NCI-H345 treated with DMSO at 0.1 percent for 48 hours (cell line): Measurements from ENCODE around the gene GPR82.
"Not testable (repeated sequence)": the region's sequence is repeated elsewhere in the genome, so short reads cannot be mapped to it uniquely, and the experiment has no call there.

Experiments used
- DNase-seq: peaks from one replicate; lab custom pipeline; 2025; ENCODE audit not compliant: unreplicated experiment; lab: John Stamatoyannopoulos, UW

Gene GPR82, protein sequence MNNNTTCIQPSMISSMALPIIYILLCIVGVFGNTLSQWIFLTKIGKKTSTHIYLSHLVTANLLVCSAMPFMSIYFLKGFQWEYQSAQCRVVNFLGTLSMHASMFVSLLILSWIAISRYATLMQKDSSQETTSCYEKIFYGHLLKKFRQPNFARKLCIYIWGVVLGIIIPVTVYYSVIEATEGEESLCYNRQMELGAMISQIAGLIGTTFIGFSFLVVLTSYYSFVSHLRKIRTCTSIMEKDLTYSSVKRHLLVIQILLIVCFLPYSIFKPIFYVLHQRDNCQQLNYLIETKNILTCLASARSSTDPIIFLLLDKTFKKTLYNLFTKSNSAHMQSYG

DNA sequence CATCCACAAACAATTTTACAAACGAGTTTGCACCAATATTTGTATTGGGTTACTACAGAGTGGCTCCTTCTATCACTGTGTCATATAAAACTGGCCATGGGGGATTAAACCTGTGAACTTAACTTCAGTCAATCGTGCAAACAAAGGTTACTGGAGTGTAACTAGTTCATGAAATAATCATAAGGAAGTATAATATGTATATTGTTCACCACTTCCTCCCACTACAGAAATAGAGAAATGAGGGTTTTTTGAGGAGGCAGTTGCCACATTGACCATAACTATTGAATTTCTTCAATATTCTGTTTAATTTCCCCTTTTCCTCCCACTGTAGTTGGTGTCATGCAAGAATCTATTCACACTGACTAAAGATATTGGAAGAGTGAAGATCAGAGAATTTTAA is at the start of gene GPR82:
TSS of gene GPR82 (plus strand) at position 356 of the 400 bp plus-strand sequence. CDS start 2,846 bp downstream, outside the sequence.
- no peak for DNase-seq

DNA sequence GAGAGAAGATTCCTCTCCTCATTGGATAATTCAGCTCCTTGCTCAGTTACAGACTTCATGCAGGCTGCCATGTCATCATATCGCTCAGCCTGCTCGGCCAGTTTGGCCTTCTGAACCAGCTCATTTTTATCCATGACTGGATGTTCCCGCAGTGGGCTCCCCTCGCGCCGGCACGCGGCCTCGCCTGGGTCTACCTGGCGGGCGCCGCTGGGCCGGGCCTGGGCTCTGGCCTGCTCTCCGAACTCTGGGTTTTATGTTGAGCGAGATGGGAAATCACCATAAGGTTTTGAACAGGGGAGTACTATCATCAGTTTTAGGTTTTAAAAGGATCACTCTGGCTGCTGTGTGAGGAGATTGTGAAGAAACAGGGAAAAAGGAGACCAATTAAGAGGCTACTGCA is 47.6 kb upstream of the GPR82 start:
- DNase-seq = not testable (repeated sequence)

DNA sequence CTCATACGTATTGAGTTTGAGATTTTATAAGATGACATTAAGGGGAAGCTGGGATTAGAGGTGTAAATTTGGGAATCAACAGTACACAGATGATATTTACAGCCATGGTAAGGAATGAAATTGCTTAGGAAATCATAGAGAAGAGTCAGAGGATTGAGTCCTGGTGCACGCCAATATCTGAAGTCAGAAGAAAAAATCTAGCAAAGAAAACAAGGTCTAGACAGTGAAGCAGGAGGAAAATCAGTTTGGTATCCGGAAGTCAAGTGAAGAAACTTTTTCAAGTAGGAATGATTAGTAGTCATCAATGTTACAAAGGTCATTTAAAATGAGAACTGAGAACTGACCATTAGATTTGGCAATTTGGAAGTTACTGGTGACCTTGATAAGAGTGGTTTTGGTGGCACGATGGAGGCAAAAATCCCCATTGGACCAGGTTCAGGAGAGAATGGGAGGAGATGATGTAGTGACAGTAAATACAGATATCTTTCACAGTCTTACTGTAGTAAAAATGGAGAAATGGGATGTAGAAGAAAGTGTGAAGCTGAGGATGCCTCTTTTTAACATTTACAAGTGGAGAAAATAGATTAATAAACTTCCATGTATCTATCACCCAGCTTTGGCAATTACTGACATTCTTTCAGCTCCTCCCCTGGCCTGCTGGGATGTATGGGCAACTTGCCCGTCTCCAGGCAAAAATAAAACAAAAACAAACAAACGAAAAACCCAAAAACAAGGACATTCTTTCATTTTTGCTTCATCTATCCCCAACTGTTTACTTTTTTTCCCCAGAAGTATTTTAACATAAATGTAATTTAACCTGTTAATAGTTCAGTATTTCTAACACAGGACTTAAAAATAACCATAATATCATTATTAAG is 46.6 kb upstream of the GPR82 start:
- no peak for DNase-seq

DNA sequence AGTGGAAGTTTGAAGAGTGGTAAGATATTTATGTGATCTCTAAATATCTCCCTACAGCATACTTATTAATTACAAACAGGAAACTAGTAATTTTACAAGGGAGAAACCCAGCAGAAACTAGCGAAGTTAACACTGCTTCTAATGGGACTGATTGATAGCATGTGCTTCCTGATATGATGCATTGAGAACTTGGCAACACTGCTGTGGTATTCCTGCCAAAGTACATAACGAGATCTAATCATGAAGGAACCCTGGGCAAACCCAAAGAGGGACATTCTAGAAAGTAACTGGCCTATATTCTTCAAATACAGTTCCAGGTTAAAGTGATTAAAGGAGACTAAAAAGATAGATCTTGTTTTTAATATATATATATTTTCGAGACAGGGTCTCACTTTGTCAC is 39.8 kb upstream of the GPR82 start:
- DNase-seq = no peak

DNA sequence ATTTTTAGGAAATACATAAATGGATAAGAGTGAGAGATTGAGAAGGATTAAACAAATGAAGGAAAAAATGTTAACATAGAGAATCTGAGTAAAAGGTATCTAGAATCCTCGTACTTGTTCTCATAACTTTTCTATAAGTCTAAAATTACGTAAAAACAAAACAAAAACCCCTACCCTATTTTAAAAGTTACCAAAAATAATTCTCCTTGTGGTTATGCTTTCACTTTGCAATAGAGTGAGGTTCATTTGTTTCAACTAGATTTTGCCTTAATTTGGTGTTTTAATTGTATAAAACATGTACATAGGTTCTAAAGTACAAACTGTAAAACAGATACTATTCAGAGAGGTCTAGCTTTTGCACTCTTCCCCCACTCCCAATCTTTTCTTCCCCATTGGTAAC is 39.0 kb upstream of the GPR82 start:
- DNase-seq = no peak

DNA sequence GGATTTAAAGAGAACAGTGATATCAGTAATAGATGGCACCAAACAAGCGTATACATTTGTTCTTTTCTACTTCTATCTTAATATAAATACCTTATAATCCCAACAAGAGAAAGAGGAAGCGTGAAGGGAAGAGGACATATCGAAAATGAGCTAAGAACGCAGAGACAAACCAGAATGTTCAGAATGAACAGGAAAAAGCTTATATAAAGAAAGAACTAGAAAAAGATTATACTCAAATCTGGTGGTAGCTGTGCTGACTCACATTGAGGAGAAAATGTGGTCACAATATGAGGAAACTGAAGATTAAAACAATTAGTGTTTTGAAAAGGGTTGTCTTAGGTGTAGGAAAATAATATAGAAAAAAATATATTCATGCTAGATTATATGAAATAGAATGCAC is 37.2 kb upstream of the GPR82 start:
- DNase-seq = no peak

DNA sequence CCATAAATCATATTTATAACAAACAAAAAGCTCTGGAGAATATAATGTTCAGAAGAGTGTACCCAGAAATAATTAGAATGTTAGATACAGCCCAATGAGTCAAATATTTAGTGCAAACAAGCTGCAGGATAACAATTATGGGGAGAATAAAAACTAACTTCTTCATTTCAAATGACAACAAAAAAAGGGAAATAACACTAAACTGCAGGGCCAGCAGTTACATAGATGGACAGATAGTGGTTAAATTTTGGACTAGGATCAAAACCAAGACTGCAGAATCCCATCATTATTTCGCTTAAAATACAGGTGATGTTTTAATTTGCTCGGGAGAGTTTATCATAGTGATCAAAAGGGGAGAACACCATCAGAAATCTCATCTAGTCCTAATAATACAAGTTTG is 35.8 kb upstream of the GPR82 start:
- DNase-seq = no peak

DNA sequence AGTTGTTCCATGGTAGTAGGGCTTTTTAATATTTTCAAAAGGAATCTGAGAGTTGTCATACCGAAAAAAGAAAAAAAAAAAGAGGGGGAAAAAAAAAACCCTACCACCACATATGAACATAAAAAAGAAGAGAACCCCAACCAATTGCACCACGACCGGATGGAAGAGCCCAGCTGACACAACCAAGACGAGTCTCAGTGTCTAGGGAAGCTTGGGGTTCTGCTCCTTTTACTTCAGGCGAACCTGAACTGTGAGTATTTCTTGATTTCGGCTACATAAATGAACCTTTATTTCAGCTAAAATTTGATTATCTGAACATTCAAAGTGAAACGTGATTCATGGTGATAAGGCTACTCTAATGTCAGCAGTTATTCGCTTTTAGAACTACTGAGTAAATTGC is 35.1 kb upstream of the GPR82 start, which contains the start of gene GPR34:
TSS of gene GPR34 (plus strand) at position 139 of the 400 bp plus-strand sequence. CDS start 6,661 bp downstream, outside the sequence.
- DNase-seq = no peak

DNA sequence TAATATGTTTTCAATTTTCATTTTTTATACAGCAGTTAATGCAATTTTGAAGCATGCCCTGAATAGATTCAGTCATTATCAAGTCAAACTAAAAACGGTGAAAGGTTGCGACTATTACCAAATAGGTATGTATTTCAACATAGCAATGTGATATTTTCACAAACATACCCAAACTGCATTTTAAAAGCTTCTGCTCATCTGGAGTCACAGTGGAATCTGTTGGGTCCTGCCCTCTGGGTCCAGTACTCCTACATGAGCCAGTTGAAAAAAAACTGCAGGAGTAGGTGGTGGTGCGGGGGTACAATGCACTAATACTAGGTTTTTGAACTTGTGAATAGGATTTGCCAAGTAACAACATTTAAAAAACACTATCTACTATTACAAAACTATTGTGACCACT is 34.3 kb upstream of the GPR82 start:
- DNase-seq = no peak

DNA sequence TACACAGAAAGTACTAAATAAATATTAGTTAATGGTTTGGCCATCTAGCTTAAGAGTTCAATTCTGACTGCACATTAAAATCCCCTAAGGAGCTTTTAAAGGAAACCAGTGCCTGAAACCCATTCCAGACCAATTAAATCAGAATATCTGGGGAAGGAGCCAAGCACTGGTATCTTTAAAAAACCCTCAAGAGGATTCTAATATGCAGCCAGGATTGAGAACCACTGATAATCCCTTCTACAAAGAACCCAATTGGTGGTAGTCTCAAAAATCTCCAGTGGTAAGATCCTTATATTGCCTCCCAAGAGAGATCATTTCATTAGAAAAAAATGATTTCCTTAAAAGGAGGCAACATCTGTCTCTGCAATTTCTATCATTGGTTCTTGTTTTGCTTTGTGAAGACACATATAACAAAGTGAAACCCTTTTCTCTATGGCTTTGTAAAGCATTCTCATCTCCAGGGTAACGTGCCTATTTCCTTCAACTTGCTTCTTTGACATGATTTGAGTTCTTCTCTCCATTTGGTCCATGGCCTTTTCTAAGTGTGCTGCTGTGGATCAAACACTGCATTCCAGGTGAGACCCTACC is 31.7 kb upstream of the GPR82 start:
- DNase-seq = no peak

DNA sequence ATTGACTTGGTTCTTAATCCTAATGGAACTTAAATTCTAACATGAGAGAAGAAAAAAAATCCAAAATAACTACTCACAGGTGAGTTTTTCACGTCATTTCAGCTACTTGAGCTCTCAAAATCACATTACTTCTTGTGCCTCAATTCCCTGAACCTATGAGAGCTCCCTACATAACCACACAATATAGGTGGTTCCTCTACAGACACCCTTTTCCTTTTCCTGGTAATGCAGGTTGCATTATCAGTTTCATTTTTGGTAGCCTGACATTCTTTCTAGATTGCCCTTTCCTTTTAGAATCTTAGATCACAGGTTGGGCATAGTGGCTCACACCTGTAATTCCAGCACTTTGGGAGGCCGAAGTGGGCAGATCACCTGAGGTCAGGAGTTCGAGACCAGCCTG is 31.0 kb upstream of the GPR82 start:
- DNase-seq = no peak

DNA sequence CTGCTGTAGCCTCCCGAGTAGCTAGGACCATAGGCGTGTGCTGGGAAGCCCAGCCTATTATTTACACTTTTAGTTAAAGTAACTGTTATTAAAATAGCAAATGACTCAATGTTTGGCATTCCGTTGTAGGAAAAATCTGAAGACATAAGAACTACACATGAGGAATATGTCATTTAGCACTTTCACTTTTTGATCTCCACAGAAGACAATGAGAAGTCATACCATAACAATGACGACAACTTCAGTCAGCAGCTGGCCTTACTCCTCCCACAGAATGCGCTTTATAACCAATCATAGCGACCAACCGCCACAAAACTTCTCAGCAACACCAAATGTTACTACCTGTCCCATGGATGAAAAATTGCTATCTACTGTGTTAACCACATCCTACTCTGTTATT is 28.6 kb upstream of the GPR82 start:
- no peak for DNase-seq

DNA sequence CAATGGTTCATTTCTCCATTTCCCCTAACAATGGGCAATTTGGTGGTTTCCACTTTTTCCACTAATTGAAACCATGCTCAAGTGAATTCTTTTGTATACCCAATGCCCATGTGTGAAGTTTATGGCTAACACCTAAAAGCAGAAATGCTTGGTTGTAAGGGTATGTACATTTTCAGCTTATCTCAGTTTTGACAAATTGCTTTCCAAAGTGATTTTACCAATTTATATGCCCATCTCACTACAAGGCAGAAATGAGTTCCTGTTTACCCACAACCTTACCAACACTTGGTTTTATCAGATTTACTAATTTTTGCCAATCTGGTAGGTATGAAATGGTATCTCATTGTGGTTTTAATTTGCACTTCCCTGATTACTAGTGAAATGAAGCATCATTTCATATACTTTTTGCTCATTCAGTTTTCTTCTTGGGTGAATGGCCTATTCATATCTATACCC is 20.4 kb upstream of the GPR82 start:
- DNase-seq = no peak

DNA sequence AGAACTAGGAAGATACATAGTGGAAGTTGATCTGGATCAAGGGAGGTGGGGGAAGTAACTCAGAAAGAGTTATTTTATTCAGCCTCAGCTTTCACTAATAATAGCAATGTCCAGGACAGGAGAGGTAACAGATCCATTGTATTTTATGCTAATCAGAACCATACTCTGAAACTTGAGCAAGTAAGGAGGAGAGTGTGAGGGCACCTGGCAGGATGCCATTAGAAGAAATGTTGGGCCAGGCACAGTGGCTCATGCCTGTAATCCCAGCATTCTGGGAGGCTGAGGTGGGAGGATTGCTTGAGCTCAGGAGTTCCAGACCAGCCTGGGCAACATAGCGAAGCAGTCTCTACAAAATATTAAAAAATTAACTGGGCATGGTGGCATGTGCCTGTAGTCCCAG is 18.9 kb upstream of the GPR82 start:
- no peak for DNase-seq

DNA sequence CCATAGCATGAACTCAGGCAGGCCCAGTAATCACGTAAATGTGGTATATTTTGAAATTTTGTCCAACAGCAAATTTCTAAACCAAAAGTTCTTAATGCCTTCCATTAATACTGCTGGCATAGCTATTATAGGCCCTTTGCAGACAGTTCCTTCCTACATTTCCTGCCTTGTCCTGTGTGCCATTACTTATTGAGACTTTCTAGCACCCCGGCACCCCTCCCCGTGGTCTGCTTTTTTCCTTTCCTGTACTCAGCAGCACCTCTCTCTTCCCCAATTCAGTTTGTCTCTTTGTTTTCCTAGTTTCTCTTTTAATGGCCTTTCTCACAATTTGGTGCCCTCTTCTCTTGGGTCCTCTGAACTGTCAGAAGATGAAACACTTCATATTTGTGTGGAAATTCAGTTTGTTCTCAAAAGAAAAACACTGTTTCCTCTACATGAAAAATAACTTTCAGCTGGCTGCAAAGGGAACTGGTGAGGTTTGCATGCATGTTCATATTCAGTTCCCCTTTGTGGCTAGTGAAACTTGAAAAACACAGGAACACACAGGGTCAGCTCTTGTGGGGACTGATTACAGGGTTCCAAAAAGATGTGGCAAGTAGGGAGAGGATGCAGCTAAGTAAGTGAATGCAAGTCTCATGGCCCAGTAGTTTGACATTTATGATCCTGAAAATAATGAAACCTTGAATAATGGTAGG is 18.2 kb upstream of the GPR82 start:
- no peak for DNase-seq

DNA sequence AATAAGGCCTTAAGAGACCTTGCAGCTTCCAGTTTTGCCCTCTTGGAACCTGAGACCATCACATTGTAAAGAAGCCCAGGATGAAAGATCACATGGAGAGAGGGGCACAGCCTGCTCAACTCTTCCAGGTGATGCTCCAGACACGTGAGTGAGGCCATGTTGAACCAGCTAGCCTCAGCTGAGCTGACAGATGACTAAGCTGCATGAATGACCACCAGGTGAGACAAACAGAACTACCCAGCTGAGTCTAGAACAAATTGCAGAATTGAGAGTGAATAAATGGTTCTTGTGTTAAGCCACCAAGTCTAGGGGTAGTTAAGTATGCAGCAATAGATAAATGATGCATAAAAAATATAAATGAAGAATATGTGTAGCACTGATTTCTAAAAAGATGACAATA is 16.8 kb upstream of the GPR82 start:
- DNase-seq = no peak

DNA sequence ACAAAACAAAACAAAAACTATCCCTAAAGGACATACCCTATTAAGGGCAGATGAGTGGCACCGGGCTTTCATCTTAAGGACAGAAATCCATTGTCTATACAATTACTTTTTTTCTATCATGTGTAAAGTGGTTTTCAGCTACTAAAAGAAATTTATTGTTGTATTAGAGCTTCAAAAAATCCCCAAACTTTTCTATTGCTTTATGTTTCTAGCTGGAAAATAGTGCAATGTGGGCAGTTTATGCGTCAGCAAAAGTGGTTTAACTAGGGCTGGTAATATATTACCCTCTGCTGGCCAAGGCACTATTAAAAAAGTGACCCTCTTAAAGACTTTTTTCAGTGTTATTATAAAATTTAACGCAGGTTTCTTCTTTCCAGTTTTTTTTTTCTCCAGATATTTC is 15.5 kb upstream of the GPR82 start:
- no peak for DNase-seq

DNA sequence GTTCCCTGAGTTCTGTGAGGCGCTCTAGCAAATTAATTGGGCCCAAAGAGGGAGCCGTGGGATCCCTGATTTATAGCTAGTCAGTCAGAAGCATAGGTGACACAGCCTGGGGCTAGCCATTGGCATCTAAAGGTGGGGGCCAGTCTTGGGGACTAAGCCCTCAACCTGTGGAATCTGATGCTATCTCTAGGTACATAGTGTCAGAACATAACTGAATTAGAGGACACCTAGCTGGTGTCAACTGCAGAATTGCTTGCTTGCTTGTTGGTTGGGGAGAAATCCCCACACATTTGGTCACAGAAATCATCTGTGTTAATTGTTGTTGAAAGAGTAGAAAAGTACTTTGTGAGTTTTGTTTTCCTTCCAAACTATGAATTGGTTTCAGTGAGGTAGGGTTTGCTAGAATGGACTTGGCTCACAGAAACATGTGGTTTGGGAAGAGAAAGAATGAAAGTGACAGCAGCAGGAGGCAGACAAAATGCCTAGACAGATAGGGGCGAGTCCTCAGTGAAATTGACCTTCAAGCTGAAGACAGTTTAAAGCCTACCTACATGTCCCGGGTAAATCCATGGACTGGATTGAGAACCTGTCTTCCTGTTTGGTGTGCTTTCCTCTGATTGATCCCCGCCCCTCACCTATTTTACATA is 12.8 kb upstream of the GPR82 start:
- DNase-seq = no peak

DNA sequence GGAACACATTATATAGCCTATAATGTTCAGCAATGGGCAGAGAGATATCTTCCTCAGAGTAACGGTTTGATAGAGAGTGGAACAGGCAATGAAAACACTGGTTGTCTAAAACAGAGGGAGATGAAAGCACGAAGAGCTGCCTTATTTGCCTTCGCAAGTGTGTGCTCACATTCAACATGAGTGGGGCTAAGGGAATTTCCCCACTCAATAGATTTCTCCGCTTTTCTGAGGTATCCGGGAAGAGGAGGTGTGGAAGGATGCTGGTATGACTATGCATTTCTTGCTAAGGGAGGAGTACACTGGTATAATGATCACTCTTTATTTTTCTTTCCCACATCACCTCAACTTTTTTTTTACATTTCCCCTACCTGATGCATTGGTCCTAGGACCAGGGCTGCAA is 7.8 kb upstream of the GPR82 start:
- no peak for DNase-seq

DNA sequence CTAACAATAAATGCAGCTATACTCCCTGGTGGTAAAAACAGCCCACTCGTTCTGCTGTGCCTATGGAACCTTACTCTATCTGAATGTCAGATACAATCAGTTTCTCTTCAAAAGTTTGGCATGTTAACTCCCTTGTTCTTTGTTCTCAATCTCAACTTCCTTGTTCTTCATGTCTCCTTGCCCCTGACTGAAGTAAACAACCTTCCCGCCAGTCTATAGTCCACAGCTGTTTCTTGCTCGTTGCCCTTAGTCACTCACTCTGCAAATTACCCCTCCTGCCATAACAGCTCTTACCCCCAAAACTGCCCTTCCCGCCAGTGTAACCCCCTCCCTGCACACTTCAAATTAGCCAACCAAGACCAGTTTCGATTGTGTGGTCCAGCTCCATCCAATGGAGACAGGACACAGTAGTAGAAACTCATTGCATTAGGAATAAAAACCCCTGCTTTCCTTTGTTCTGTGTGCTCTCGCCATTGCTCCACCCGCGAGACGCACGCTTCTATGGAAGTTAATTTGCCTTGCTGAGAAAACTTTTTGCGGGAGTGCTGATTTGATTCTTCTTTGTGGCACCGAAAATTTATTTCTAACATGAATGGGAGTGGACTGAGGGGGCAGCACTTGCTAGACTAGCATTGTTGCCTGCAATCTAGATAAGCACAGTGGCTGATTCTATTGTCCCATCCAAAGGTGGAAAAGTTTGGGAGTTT is 7.1 kb upstream of the GPR82 start:
- no peak for DNase-seq
